ENCODE data around the gene MAP1LC3B.

The MAP1LC3B gene

GRCh38 chr16:87435372-87436224 is 43.5 kb downstream of the MAP1LC3B start:
- no peak for FAIRE-seq

- FAIRE-seq, result no peak
Measured at GRCh38 chr16:87436225-87437172, 44.4 kb downstream of the MAP1LC3B start.

- no peak for FAIRE-seq
Measured at GRCh38 chr16:87437327-87437726, 45.2 kb downstream of the MAP1LC3B start.

- no peak for FAIRE-seq
Measured at GRCh38 chr16:87437911-87438610, 45.9 kb downstream of the MAP1LC3B start.

- FAIRE-seq, result no peak
Measured at GRCh38 chr16:87438611-87438985, 46.5 kb downstream of the MAP1LC3B start.

GRCh38 chr16:87439926-87440325 is 47.8 kb downstream of the MAP1LC3B start:
- FAIRE-seq, result no peak

GRCh38 chr16:87441886-87442580 is 49.9 kb downstream of the MAP1LC3B start:
- FAIRE-seq, result no peak

GRCh38 chr16:87442581-87442966 is 50.4 kb downstream of the MAP1LC3B start:
- FAIRE-seq, result no peak

- FAIRE-seq, result no peak
Measured at GRCh38 chr16:87443016-87443415, 50.9 kb downstream of the MAP1LC3B start.

GRCh38 chr16:87443964-87444363 is 51.8 kb downstream of the MAP1LC3B start:
- no peak for FAIRE-seq

GRCh38 chr16:87445486-87445885 is 53.4 kb downstream of the MAP1LC3B start:
- FAIRE-seq, result no peak

GRCh38 chr16:87446479-87446878 is 54.3 kb downstream of the MAP1LC3B start:
- no peak for FAIRE-seq

GRCh38 chr16:87447323-87447722 is 55.2 kb downstream of the MAP1LC3B start:
- no peak for FAIRE-seq

GRCh38 chr16:87448866-87449265 is 56.7 kb downstream of the MAP1LC3B start:
- FAIRE-seq, result no peak

GRCh38 chr16:87451563-87452210 is 59.6 kb downstream of the MAP1LC3B start:
- FAIRE-seq, result no peak

GRCh38 chr16:87453326-87453725 is 61.2 kb downstream of the MAP1LC3B start:
- FAIRE-seq, result no peak

All from G401.6 (cell line).